H1 (cell line): ENCODE measurements around the gene GTF2H2. TPM values are rescaled to one million over a fixed set of nuclear protein-coding genes. Genes with fewer than 3 reads are reported as not detected.
"Not testable (repeated sequence)": the region's sequence is repeated elsewhere in the genome, so short reads cannot be mapped to it uniquely, and the experiment has no call there.

Experiments used
- CTCF ChIA-PET: fragments of 300-600 bp; sonication (Branson Sonifier 250); formaldehyde crosslinking; loops from one replicate; lab custom pipeline; 2021; ENCODE audit not compliant: partially characterized antibody; lab: Charles Lee
- POLR2A ChIA-PET: fragments of 300-600 bp; sonication (Branson Sonifier 250); formaldehyde crosslinking; loops from one replicate; lab custom pipeline; 2021; ENCODE audit warnings: inconsistent platforms; ENCODE audit not compliant: partially characterized antibody; lab: Charles Lee
- DNase-seq, 2 experiments: peaks; one replicate each; pipeline versions ENCODE4 v3.0.0 to v3.0.0-alpha.2; 2010 to 2022; ENCODE audit warnings: low spot score in 2 of 2, low read depth in 1 of 2, mixed read lengths in 1 of 2
- FAIRE-seq: peaks from 2 replicates; lab custom pipeline; 2011; peaks lifted over from hg19 to GRCh38; lab: Jason Lieb, UNC
- H2AFZ ChIP-seq: 2 replicates; pipeline ENCODE4 v1.8.1; 2012; ENCODE audit warnings: low read length, inconsistent platforms
- H2AK5ac ChIP-seq: 2 replicates; pipeline ENCODE4 v1.6.1; 2013; ENCODE audit warnings: low read depth, low read length
- H2BK120ac ChIP-seq: replicated peaks from 2 replicates; pipeline ENCODE3; 2013; ENCODE audit warnings: low read depth, low read length, inconsistent platforms
- H2BK12ac ChIP-seq: 2 replicates; pipeline ENCODE4 v1.6.1; 2013; ENCODE audit warnings: low read depth, low read length
- H2BK15ac ChIP-seq: 2 replicates; pipeline ENCODE4 v1.6.1; 2013; ENCODE audit warnings: low read length
- H2BK20ac ChIP-seq: 2 replicates; pipeline ENCODE4 v1.6.1; 2013; ENCODE audit warnings: low read length
- H2BK5ac ChIP-seq: 2 replicates; pipeline ENCODE4 v1.6.1; 2013; ENCODE audit warnings: low read depth, low read length
- H3K14ac ChIP-seq: 2 replicates; pipeline ENCODE4 v1.6.1; 2013; ENCODE audit warnings: inconsistent platforms; ENCODE audit not compliant: insufficient read length
- H3K18ac ChIP-seq: 2 replicates; pipeline ENCODE4 v1.6.1; 2013; ENCODE audit warnings: low read length; ENCODE audit errors: extremely low read depth
- H3K23ac ChIP-seq: 2 replicates; pipeline ENCODE4 v1.6.1; 2013; ENCODE audit warnings: inconsistent platforms; ENCODE audit not compliant: insufficient read length
- H3K23me2 ChIP-seq: 2 replicates; pipeline ENCODE4 v1.6.1; 2013; ENCODE audit warnings: low read depth, low read length
- H3K27ac ChIP-seq: 2 replicates; pipeline ENCODE4 v1.6.1; 2011; ENCODE audit warnings: low read depth, low read length, inconsistent platforms
- H3K27me3 ChIP-seq, 4 experiments: replicated peaks in 1 of 4; 1 replicate in 1 of 4; 2 replicates in 3 of 4; pipeline versions ENCODE4 v1.6.1 to v1.8.1; 2011 to 2013; ENCODE audit warnings: low read length in 3 of 4, mild to moderate bottlenecking in 3 of 4, inconsistent platforms in 2 of 4, mixed read lengths in 2 of 4, moderate library complexity in 1 of 4; ENCODE audit not compliant: control insufficient read depth in 3 of 4, insufficient read depth in 3 of 4; ENCODE audit errors: extremely low read depth in 1 of 4
- H3K36me3 ChIP-seq, 4 experiments: 2 replicates each; pipeline versions ENCODE4 v1.6.1 to v1.8.1; 2011 to 2013; ENCODE audit warnings: mild to moderate bottlenecking in 4 of 4, low read length in 3 of 4, moderate library complexity in 2 of 4, control low read depth in 1 of 4, inconsistent platforms in 1 of 4; ENCODE audit not compliant: insufficient read depth in 4 of 4, control insufficient read depth in 2 of 4
- H3K4ac ChIP-seq: replicated peaks from 2 replicates; pipeline ENCODE3; 2013; ENCODE audit warnings: low read length, low read depth, mixed read lengths, inconsistent platforms; ENCODE audit not compliant: insufficient read length
- H3K4me1 ChIP-seq, 4 experiments: replicated peaks in 1 of 4; 1 replicate in 1 of 4; 2 replicates in 3 of 4; pipeline versions ENCODE4 v1.6.1 to v1.8.1; 2011 to 2013; ENCODE audit warnings: low read length in 3 of 4, inconsistent platforms in 2 of 4, mixed read lengths in 1 of 4; ENCODE audit not compliant: insufficient read depth in 4 of 4, control insufficient read depth in 3 of 4
- H3K4me2 ChIP-seq, 2 experiments: 2 replicates each; pipeline versions ENCODE4 v1.6.1 to v1.8.1; 2011 to 2013; ENCODE audit warnings: low read depth in 2 of 2, low read length in 2 of 2, control low read depth in 1 of 2, inconsistent platforms in 1 of 2, mild to moderate bottlenecking in 1 of 2; ENCODE audit not compliant: insufficient read depth in 1 of 2
- H3K4me3 ChIP-seq, 4 experiments: fragments of 200-600, 300-600 bp in 1 of 4; sonication (generic), shearing (Covaris generic), sonication (Bioruptor Twin) in 1 of 4; 2 replicates each; pipeline versions ENCODE4 v1.5.1 to v1.8.1; 2011 to 2016; ENCODE audit warnings: low read length in 4 of 4, low read depth in 3 of 4, control low read depth in 2 of 4, inconsistent platforms in 2 of 4, mild to moderate bottlenecking in 2 of 4, mixed read lengths in 1 of 4, moderate library complexity in 1 of 4; ENCODE audit not compliant: insufficient read depth in 2 of 4; ENCODE audit errors: extremely low read depth in 1 of 4
- H3K56ac ChIP-seq: replicated peaks from 2 replicates; pipeline ENCODE3; 2013; ENCODE audit warnings: low read depth, mild to moderate bottlenecking, mixed read lengths, low read length, inconsistent platforms; ENCODE audit not compliant: insufficient read length
- H3K79me1 ChIP-seq: 2 replicates; pipeline ENCODE4 v1.6.1; 2013; ENCODE audit warnings: low read depth, low read length, control low read depth
- H3K79me2 ChIP-seq, 2 experiments: 2 replicates each; pipeline versions ENCODE4 v1.6.1 to v1.8.1; 2012 to 2013; ENCODE audit warnings: low read length in 2 of 2, mild to moderate bottlenecking in 2 of 2, inconsistent platforms in 1 of 2; ENCODE audit not compliant: insufficient read depth in 2 of 2, control insufficient read depth in 1 of 2
- H3K9ac ChIP-seq, 4 experiments: replicated peaks in 1 of 4; 1 replicate in 1 of 4; 2 replicates in 3 of 4; pipeline versions ENCODE4 v1.6.1 to v1.8.1; 2011 to 2013; ENCODE audit warnings: low read depth in 3 of 4, low read length in 3 of 4, control low read depth in 2 of 4, mild to moderate bottlenecking in 2 of 4, moderate library complexity in 2 of 4, inconsistent platforms in 1 of 4; ENCODE audit errors: extremely low read depth in 1 of 4
- H3K9me3 ChIP-seq, 2 experiments: 2 replicates each; pipeline versions ENCODE4 v1.6.1 to v1.8.1; 2012 to 2013; ENCODE audit warnings: mild to moderate bottlenecking in 2 of 2, moderate library complexity in 2 of 2, control low read depth in 1 of 2, inconsistent platforms in 1 of 2, low read depth in 1 of 2, low read length in 1 of 2, mixed read lengths in 1 of 2; ENCODE audit not compliant: insufficient read depth in 2 of 2
- H4K20me1 ChIP-seq, 2 experiments: replicated peaks in 1 of 2; 2 replicates each; pipeline versions ENCODE3 to v1.8.1; 2011 to 2013; ENCODE audit warnings: inconsistent platforms in 2 of 2, low read length in 2 of 2, mild to moderate bottlenecking in 1 of 2; ENCODE audit not compliant: insufficient read depth in 2 of 2, control insufficient read depth in 1 of 2
- H4K5ac ChIP-seq: 2 replicates; pipeline ENCODE4 v1.6.1; 2013; ENCODE audit warnings: low read length, low read depth, mixed read lengths, inconsistent platforms; ENCODE audit not compliant: insufficient read length
- H4K8ac ChIP-seq: 2 replicates; pipeline ENCODE4 v1.8.0; 2013; ENCODE audit warnings: mild to moderate bottlenecking, moderate library complexity, low read length, inconsistent platforms; ENCODE audit not compliant: insufficient read depth; ENCODE audit errors: extremely low read depth
- H4K91ac ChIP-seq: replicated peaks from 2 replicates; pipeline ENCODE3; 2013; ENCODE audit warnings: low read length, mixed read lengths, inconsistent platforms; ENCODE audit not compliant: insufficient read length
- WGBS, 2 experiments: shearing (Covaris generic) in 1 of 2; methylation state at CpG; one replicate each; pipeline versions ENCODE4 v1.1.6 to v1.1.7; 2013 to 2015; ENCODE audit warnings: low lambda C conversion rate in 2 of 2, mixed read lengths in 2 of 2, inconsistent platforms in 1 of 2, low coverage in 1 of 2, missing lambda C conversion rate in 1 of 2; ENCODE audit not compliant: insufficient replicate concordance in 2 of 2, insufficient coverage in 1 of 2, insufficient read length in 1 of 2; ENCODE audit errors: extremely low coverage in 1 of 2, missing lambda C conversion rate in 1 of 2; 5-methylcytosine and 5-hydroxymethylcytosine counted together
- polyA plus RNA-seq, 7 experiments: library from polyadenylated mRNA; depleted of rRNA in 3 of 7; stranded (reverse) in 5 of 7; unstranded in 2 of 7; fragments of >200 nt in 5 of 7; fragments of 200-250 nt in 2 of 7; gene quantifications; 1 replicate in 5 of 7; 2 replicates in 1 of 7; 4 replicates in 1 of 7; pipeline versions ENCODE4 v1.2.1 to v1.2.3, GENCODE V29; 2011 to 2013; ENCODE audit warnings: missing spikeins in 2 of 7, mixed read lengths in 2 of 7
- total RNA-seq: library from RNA; stranded (reverse); fragmentation: NEBNext Ultra II Directional; extraction: Animal tissue kit (Norgen Biotek cat#: 25700); gene quantifications from 2 replicates; pipeline ENCODE4 v1.2.1, GENCODE V29; 2021

The GTF2H2 gene
- total and polyA plus RNA-seq, 2 of the 8 experiments (the other 6 are each of a cell fraction or from before 2014, with no cell fraction given) = 12.4 to 42.3 TPM

DNA sequence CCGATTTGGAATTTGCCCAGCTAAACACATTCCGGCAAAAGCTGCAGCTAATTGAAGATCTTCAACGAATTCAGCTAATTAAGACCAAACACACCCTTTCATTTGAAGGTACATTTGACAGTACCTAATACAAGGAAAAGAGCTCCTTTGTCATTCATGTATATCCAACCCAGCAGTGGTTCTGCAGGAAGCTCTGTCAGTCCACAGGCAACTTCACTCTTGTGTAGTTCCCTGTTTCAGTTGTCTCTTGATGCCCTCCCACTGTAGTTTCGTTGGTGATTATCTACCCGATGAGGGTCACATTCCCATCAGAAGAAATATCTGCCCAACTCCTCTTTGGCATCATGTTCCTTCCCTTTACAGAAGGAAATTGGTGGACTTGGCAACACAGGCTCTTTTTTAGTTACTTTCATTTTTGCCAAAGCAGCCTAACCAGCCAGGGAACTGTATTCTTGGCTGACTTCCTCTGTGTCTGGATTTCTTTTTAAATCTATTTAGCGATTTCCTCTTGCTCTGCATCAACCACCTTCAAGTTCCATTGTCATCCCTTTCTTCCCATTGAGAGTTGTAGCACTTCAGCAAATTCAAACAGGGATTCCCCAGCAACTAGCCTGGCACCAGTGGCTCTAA is 49.0 kb downstream of the GTF2H2 start:
- not testable (repeated sequence) for FAIRE-seq

More for the DNA sequence above, 49.0 kb downstream of the GTF2H2 start:
- H2BK12ac ChIP-seq, H4K8ac ChIP-seq, H3K9ac ChIP-seq, CTCF ChIA-PET, H2BK120ac ChIP-seq, H3K9me3 ChIP-seq, H3K23ac ChIP-seq, H3K79me1 ChIP-seq, H2AK5ac ChIP-seq, H3K18ac ChIP-seq, H3K56ac ChIP-seq, H3K14ac ChIP-seq, H3K36me3 ChIP-seq, H2BK5ac ChIP-seq, H2BK20ac ChIP-seq, H3K4me1 ChIP-seq, H3K4ac ChIP-seq, H4K20me1 ChIP-seq, H2BK15ac ChIP-seq, H3K27me3 ChIP-seq, H4K91ac ChIP-seq, H3K27ac ChIP-seq, H3K23me2 ChIP-seq, DNase-seq, H4K5ac ChIP-seq, H3K4me2 ChIP-seq, H3K79me2 ChIP-seq, POLR2A ChIA-PET, H3K4me3 ChIP-seq, H2AFZ ChIP-seq: not testable (repeated sequence)
- no CpG with 5 or more reads among the region's 6 CpGs for WGBS, 2 experiments
